DMS 273 (cell line): Measurements from ENCODE around the gene A3GALT2.
A peak's percentile ranks its signal among the peaks of the same experiment; 100 is the strongest.

ENCODE experiments used
- DNase-seq: peaks from one replicate; lab custom pipeline; 2025; ENCODE audit not compliant: unreplicated experiment; lab: John Stamatoyannopoulos, UW

Gene A3GALT2

DNA sequence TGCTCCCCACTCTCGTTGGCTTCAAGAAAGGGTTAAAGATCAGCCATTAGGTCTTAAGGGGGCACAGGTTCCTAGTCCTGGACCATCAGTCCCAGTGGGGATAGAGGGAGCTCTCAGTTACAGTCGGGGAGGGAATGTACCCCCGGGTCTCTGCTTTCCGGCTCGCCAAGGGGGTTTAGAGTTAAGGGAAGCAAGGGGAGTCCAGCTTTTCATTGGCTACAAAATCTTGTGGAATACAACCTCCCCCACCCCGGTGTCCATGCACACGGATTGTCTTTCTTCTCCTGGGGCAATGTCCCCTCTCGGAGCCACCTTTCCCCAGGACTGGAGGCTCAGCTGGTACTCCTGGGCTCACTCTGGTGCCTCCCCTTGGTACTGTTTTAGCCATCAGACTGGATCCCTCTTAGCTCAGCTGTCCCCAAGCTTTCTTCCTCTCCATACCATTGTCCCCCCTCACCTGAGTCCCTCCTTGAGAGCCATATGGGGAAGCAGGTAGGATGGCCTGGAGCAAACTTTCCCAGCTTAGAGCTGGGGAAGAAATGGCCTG is at the start of gene A3GALT2:
Gene A3GALT2, minus strand, starts transcription at position 480 of the 547 bp plus-strand sequence. Its CDS starts 0 bp downstream, at position 480.
- no peak for DNase-seq

DNA sequence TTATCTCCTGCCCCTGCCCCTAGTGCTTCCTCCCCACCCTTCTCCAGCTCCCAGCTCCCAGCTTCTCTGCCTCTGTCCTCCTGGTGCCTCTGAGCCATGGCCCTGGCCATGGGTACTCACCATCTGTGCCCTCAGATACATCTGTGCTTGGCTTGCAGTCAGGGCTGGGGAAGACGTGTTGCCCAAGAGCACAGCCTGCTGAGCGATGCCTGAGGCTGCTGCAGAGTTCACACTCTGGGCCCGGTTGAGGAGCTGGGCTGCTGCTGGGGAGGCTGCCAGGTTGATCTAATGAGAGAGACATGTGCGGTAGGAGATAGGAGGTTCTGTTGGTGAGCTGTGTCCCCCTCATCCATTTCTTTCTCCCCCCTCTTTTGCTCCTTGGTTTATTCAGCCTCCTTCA is 49.4 kb upstream of the A3GALT2 start:
- peak; percentile 94 for DNase-seq

- no peak for DNase-seq
Measured at GRCh38 chr1:33369764-33370163, 48.9 kb upstream of the A3GALT2 start.

DNA sequence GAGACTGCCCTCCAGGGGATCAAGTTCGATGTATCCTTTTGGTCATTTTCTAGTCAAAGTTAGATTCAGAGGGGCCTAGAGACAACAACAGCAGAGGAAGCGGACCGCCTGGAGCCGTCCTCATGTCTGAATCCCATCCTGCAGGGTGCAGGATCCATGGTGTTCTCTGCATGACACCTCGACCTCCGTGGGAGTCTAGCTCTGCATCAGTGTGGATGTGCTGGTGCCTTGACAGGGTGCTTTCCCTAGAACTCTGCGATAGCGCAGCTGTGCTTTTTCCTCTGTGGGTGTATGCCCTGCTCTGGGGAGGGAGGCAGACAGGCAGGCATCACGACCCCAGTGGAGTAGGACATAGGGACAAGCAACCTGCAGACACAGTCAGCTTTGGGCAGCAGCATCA is 48.2 kb upstream of the A3GALT2 start:
- no peak for DNase-seq

- no peak for DNase-seq
Measured at GRCh38 chr1:33368431-33368830, 47.5 kb upstream of the A3GALT2 start.

DNA sequence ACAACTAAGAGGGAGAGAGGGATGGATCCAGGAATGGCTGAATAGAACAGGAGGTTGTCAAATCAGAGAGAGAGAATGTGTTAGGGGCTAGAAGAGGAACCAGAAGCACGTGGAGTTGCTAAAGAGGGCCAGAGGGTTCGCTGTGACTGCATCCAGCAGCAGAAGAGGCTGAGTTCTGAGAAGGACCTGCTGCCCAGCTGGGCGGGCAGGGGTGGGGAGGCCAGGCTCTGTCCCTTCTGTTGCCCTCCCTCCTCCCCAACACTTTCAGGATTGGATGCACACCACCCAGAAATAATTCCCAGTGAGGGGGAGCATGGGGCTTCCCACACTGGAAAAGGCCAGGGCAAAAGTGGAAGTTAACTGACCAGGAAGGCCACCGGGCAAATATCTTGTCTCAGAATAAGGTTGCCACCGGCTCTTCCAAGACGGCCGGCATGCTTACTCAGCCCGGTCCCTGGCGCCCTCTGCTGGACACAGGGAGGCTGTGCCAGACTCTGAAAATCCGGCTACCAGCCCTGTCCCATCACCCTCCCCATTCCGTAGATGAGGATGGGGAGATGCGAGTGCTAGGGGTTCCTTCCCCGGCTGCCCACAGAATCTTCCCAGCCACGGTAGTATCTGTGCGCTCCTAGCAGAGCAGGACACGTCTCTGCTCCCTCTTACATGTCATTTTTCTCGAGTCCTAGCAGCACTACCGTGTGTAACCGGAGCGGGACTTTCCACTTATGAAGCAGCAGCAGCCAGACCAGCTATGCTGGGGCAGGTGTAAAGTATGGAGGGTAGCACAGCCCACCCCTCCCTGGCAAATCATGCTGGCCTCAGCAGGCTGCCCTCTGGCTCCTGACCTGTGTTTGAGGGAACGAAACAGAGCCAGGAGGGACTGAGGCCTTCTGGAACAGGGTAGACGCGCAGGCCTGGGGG is 46.8 kb upstream of the A3GALT2 start:
- peak; percentile 92 for DNase-seq

DNA sequence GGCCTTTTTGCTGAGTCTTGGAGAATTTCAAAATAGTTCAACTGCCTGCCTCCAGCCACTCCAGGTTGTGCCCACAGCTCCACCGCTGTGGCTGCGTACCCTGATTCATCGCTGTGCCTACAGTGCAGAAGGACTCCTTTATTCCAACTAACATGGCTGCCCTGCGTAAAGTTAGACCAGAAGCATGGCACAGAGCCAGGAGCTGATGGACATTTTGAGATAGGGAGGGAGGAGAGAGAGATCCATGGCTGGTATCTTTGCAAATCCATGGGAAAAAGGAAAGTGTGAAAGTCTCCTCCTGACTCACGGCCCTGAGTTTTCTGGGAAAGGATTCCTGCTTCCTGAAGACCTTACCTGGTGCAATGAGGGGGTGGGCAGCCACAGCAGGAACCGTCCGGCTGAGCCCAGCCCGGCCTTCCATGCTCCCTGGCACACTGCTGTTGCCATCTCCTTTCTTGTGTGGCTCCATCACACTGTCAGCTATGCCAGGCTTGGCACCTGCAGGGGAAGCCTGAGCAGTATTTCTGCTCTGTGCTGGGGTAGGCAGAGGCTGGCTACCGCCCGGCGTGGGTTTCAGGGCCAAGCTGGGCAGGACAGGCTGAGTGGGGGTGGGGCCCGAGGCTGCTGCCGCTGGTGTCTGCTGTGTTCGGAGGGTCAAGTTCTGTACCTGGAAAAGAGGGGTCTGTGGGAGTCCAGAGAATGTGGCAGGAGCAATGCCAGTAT is 46.0 kb upstream of the A3GALT2 start:
- DNase-seq: no peak

- no peak for DNase-seq
Measured at GRCh38 chr1:33365560-33365997, 44.7 kb upstream of the A3GALT2 start.

DNA sequence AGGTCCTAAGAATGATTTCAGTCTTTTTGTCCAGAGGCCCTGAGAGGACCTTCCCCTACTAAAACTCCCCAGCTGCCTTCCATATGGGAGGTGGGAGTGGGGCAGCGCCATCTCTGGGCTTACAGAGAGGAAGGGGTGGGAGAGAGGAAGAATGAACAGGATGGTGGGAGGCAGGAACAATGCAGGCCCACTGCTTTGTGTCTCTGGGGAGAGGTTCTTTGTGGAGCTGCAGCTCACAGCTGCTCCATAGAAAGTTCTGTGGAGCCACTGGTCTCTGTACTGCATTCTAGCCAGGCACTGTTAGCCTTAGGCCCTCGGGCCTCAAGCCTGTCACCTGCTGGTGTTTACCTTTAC is 43.6 kb upstream of the A3GALT2 start:
- peak; percentile 94 for DNase-seq

GRCh38 chr1:33363470-33363861 is 42.6 kb upstream of the A3GALT2 start:
- DNase-seq: peak; percentile 74

- no peak for DNase-seq
Measured at GRCh38 chr1:33363021-33363420, 42.1 kb upstream of the A3GALT2 start.

GRCh38 chr1:33361532-33362235 is 40.8 kb upstream of the A3GALT2 start:
- DNase-seq: no peak

- no peak for DNase-seq
Measured at GRCh38 chr1:33360367-33360766, 39.5 kb upstream of the A3GALT2 start.

DNA sequence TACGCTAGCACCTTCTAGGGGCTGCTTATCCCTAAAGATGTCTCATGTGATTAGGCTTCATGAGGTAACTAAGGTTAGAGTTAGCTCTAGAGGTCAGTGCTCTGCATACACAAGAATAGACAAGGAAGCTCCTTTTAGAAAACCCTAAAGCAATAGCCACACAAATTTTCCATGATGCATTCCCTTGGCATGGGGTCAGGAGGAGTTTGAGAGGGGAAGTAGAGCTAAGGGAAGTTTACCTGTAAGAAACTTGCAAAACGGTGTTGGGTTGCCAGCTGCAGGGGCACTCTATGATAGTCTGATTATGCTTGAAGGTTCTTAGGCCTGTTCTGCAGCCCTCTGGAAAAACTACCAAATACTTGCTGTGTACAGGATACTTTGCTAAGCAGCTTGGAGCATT is 39.0 kb upstream of the A3GALT2 start:
- DNase-seq: no peak

- DNase-seq: no peak
Measured at GRCh38 chr1:33358795-33359503, 38.1 kb upstream of the A3GALT2 start.

- DNase-seq: no peak
Measured at GRCh38 chr1:33358114-33358794, 37.4 kb upstream of the A3GALT2 start.

GRCh38 chr1:33357099-33357498 is 36.2 kb upstream of the A3GALT2 start:
- DNase-seq: no peak

DNA sequence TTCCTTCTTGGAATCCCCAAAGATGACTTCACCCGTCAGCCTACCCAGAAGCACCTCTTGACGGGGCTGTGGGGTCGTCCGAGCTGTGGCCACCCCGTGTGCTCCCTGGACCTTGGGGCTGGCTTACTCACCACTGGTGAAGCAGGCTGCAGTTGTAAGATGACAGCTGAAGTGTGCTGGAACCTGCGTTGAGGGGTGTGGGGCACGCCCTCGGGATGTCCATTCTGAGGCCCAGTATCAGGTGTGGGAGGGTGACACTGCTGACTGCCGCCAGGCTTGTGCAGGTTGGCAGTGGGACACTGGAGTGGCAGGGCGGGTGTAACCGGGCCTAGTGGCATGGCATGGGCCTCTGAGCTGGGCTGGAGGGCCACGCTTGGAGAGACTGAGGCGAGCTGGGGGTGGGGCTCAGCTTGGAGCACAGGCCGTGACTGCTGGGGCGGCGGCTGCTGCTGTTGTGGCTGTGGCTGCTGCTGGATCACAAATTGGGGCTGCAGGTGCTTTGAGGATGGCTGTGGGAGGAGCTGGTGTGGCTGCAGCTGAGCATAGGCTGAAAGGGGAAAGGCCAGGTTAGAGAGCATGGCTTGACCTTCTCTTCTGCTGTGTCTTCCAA is 33.9 kb upstream of the A3GALT2 start:
- DNase-seq: no peak

- DNase-seq: no peak
Measured at GRCh38 chr1:33353531-33353930, 32.6 kb upstream of the A3GALT2 start.

GRCh38 chr1:33351281-33351660 is 30.4 kb upstream of the A3GALT2 start:
- DNase-seq: no peak
